NCI-H1417 treated with DMSO at 0.1 percent for 48 hours (cell line): ENCODE measurements around the gene SNAI1.
"Not testable (repeated sequence)": the region's sequence is repeated elsewhere in the genome, so short reads cannot be mapped to it uniquely, and the experiment has no call there.

Experiments used
- DNase-seq: peaks from one replicate; lab custom pipeline; 2025; lab: John Stamatoyannopoulos, UW

Gene SNAI1

DNA sequence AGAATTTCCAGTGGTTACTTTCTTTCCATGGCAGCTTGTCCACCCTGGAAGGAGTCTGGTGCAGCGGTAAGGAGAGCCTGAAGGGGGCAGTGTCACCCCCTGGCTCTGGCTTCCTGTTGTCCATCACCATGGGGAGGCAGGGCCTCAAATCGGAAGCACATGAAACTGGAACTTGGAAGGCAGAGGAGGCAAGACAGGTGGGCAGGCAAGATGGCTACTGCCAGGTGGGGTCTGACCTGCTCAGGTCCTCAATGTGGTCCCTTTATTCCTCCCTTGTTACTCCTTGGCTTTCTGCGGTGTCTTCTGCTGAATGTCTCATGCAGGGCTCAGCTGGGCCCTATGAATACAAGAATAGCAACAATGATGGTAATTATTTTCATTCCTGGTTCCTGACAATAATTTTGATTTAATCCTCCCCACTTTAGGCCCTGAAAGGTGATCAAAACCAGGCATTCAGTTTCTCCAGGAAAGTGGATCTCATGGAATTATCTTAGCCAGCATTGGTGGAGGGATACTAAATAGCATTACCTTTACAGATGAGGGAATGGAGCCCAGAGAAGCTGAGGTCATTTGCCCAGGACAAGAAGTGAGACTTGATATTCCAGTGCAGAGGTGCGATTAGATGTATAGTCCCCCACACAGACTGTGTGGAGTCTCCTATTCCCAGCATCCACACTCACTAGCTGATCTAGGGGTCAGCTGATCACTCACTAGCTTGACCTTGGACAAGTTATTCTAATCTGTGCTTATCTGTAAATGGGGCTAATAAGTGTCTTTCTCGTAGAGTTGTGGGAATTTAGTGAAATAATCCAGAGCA, 17.6 kb upstream of the SNAI1 start:
- no peak for DNase-seq

GRCh38 chr20:49965781-49966305, 16.9 kb upstream of the SNAI1 start:
- DNase-seq: no peak

DNA sequence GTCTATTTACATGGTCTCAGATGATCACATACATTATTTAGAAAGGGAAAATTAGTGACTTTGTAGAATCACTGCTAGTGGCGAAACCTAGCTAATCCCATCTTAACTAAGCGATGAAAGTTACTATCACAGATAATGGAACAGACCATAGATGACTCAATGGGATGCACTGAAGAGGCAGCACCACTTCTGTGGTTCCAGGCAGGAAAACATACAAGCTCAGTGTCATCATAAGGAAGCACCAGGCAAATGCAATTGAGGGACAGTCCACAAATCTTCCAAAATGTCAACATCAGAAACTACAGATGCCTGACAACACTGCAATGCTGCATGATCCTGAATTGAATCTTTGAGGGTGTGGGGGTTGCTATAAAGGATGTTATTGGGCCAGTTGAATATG, 15.9 kb upstream of the SNAI1 start:
- DNase-seq: no peak

DNA sequence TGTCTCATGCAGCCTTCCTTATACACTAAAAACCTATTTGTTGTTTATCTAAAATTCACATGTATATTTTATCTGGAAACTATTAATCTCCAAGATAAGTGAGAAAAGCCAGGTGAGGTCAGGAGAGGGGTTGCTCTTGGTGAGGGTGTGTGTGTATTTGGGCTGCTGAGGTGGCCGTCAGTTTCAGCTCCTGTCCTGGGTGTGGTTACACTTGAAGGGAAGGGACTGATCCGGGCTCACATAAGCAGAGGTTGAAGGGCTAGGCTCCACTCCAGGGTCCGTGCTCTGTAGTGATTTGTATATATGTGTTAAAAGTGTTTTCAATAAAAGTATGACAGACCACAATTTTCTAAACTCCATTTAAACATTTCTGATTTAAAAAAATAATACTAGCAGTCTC, 13.5 kb upstream of the SNAI1 start:
- DNase-seq: no peak

DNA sequence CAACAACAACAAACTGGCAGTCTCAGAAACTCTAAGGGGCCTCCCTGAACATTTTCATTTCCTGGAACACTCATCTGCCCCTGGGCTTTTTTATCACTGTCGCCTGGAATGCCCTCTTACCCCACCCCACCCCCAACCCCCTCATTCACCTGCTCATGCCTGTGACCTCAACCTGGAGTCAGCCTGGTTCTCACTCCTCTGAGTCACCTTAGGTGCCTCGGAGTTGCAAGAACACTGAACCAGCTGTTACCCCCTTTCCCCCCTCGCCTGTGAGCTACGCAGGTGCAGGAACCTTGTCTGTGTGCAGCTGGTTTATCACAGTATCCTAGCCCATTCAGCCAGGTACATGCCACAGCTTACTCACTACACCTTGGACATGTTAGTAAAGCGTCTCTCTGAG, 12.8 kb upstream of the SNAI1 start:
- no peak for DNase-seq

GRCh38 chr20:49970498-49970897, 12.3 kb upstream of the SNAI1 start:
- no peak for DNase-seq

DNA sequence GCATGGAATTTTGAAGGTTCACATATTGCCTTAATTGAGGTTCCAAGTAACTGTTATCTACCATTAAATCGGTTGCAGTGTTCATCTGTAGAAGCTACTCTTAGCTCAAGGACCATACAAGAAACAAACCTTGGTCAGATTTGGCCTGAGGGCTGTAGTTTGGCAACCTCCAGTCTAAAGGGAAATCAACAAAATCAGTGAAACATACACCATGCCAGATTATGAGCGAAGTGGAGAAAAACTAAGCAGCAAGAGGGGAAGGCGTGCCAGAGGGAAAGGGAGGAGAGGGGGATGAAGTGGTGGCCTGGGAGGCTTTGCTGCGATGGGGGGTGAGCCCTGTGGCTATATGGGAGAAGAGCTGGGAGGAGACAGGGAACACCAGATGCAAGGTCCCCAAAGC, 8.8 kb upstream of the SNAI1 start:
- no peak for DNase-seq

GRCh38 chr20:49976542-49976941, 6.2 kb upstream of the SNAI1 start:
- DNase-seq: no peak

DNA sequence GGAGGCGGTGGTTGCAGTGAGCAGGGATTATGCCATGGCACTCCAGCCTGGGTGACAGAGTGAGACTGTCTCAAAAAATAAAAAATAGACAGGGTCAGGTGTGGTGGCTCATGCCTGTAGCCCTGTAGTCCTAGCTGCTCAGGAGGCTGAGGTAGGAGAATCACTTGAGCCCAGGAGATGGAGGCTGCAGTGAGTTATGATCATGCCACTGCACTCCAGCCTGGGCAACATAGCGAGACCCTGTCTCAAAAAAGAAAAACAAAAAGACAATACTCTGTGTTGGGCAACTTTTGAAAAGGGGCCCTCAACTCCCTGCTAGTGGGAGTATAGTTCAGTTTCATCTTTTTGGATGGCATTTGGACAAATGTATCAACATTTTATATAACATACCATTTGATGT, 5.0 kb upstream of the SNAI1 start:
- not testable (repeated sequence) for DNase-seq

- no peak for DNase-seq
Measured at GRCh38 chr20:49978685-49979029, 4.1 kb upstream of the SNAI1 start.

GRCh38 chr20:49979030-49979832, 3.5 kb upstream of the SNAI1 start:
- DNase-seq: no peak

DNA sequence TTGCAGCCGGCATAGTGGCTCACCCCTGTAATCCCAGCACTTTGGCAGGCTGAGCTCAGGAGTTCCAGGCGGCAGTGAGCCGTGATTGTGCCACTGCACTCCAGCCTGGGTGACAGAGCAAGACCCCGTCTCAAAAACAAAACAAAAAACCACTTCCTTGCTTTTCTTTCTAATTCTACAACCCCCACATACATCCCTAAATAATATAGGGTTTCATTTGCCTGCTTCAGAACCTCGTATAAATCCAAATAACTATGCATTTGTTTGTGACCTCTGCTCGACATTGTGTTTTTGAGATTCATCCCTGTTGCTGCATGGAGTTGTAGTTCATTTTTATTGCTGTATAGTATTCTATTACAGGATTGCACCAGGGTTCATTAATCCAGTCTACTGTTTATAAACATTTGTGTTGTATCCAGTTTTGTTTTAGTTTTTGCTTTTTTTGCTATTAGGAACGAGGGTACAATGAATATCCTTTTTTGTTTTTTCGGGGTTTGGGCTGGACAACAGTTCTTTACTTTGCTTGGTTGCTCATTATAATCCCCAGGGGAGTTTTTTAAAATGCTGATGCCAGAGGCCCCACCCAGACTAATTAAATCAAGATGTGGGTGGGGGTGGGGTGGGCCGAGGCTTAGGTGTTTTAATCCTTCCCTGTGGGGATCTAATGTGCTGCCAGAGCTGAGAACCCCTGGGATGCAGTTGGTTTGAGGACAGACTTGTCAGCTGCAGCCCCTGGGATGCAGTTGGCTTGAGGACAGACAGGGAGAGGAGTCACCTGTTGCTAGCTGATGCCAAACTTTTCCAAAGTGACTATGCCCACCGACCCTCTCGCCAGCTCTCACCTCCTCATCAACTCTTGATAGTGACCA, 2.4 kb upstream of the SNAI1 start:
- DNase-seq: no peak

GRCh38 chr20:49981218-49982071, 1.3 kb upstream of the SNAI1 start:
- no peak for DNase-seq

- DNase-seq: no peak
Measured at GRCh38 chr20:49982072-49982345, 771 bp upstream of the SNAI1 start.

- DNase-seq: no peak
Measured at GRCh38 chr20:49983123-49983847, 505 bp downstream of the SNAI1 start.

DNA sequence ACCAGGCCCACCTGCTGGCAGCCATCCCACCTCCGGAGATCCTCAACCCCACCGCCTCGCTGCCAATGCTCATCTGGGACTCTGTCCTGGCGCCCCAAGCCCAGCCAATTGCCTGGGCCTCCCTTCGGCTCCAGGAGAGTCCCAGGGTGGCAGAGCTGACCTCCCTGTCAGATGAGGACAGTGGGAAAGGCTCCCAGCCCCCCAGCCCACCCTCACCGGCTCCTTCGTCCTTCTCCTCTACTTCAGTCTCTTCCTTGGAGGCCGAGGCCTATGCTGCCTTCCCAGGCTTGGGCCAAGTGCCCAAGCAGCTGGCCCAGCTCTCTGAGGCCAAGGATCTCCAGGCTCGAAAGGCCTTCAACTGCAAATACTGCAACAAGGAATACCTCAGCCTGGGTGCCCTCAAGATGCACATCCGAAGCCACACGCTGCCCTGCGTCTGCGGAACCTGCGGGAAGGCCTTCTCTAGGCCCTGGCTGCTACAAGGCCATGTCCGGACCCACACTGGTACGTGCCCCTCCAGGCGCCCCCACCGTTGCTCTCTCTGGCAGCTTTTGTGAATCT, 1.1 kb downstream of the SNAI1 start:
- no peak for DNase-seq

DNA sequence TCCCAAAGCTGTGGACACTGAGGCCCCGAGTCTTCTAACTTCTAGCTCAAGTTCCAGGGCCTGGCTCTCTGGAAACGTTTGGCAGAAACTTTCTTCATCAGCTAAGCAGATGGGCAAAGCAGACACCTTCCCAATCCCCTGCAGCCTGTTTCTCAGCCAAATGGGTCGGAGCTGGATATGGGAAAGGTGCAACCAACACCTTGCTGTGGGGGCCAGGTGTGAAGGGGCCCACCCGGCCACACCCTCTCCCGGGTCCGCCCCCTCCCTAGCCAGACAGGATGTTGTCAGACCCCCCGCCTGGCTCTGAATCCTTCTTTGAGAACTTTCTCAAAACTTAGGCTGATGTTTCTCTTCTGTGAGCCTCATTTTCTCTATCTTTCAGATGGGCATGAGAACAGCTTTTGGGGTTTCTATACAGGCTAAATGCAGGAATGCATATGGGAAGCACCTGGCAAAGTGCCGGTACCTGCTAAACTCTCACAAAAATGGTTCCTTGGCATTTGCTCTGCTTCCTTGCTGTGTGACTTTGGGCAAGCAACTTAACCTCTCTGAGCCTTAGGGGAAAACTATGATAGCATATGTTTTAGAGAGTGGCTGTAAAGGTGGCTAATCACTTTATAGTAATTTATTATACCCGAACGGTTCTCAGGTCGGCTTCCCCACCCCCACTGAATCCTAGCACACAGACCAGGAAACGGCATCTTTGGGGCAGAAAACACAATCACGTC, 1.8 kb downstream of the SNAI1 start:
- DNase-seq: no peak

GRCh38 chr20:49985157-49985556, 2.4 kb downstream of the SNAI1 start:
- DNase-seq: no peak

DNA sequence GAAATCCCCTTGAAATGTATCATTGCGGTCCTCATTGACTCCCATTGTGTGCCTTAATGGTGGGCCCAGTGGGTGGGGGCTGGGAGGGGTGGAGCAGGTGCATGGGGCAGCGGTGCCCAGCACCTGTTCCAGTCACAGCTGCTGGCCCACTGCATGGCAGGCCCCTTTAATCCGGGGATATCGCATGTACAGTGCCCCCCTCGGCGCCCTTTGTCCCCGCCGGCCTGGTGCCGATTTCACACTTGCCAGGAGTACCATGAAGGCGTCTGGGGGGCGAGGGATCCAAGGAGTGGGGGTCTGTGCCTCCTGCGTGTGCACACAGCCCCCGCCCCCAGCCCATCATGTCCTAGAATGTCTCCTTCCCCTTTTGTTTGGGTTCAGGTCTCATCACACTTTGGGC, 2.8 kb downstream of the SNAI1 start:
- DNase-seq: no peak

DNA sequence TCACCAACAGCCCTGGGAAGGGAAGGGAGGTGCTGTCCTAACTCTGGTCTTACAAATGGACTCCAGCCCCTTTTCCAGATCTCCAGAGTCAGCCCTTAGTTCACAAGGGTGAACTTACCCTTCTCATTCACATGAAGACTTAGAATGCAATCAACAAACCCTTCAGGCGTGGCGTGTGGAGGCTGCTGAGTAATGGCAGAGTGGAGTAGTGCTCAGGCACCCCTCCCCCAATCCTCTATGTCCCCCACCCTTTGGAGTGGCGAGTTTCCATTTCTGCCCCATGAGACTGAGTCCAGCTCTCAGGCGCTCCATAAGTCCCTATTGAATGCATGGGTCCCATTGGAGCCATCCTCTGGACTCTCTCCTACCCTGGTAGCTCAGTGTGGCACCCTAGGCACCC, 3.3 kb downstream of the SNAI1 start:
- DNase-seq: no peak
